ENCODE data around the gene SMIM1.

SMIM1 gene

GRCh38 chr1:3772715-3773571, at the start of gene SMIM1:
SMIM1 (plus strand) TSS chr1:3772749; CDS start chr1:3775374, 2,625 bp downstream.
- no peak for DNase-seq (ENCODE audit: low read depth in 2 of 2)

GRCh38 chr1:3722846-3723245, 49.7 kb upstream of the SMIM1 start:
- no peak for DNase-seq (ENCODE audit: low read depth in 2 of 2)

GRCh38 chr1:3724416-3725030, 48.0 kb upstream of the SMIM1 start:
- peak; percentile 49 to 75 for DNase-seq (ENCODE audit: low read depth in 2 of 2)

GRCh38 chr1:3725366-3725765, 47.2 kb upstream of the SMIM1 start:
- no peak for DNase-seq (ENCODE audit: low read depth in 2 of 2)

- DNase-seq (ENCODE audit: low read depth in 2 of 2), result no peak
Observed at GRCh38 chr1:3727042-3727824, 45.3 kb upstream of the SMIM1 start.

GRCh38 chr1:3727825-3728776, 44.4 kb upstream of the SMIM1 start:
- no peak for DNase-seq (ENCODE audit: low read depth in 2 of 2)

GRCh38 chr1:3729594-3730542, 42.7 kb upstream of the SMIM1 start:
- DNase-seq (ENCODE audit: low read depth in 2 of 2), result no peak

- no peak for DNase-seq (ENCODE audit: low read depth in 2 of 2)
Observed at GRCh38 chr1:3730543-3731247, 41.9 kb upstream of the SMIM1 start.

- DNase-seq (ENCODE audit: low read depth in 2 of 2), result no peak
Observed at GRCh38 chr1:3731583-3732433, 40.7 kb upstream of the SMIM1 start.

- DNase-seq (ENCODE audit: low read depth in 2 of 2), result no peak
Observed at GRCh38 chr1:3732434-3733093, 40.0 kb upstream of the SMIM1 start.

- DNase-seq (ENCODE audit: low read depth in 2 of 2), result no peak
Observed at GRCh38 chr1:3733094-3733882, 39.3 kb upstream of the SMIM1 start.

GRCh38 chr1:3733883-3734589, 38.5 kb upstream of the SMIM1 start:
- no peak for DNase-seq (ENCODE audit: low read depth in 2 of 2)

- DNase-seq (ENCODE audit: low read depth in 2 of 2), result no peak
Observed at GRCh38 chr1:3734602-3735001, 37.9 kb upstream of the SMIM1 start.

- no peak for DNase-seq (ENCODE audit: low read depth in 2 of 2)
Observed at GRCh38 chr1:3735027-3735681, 37.4 kb upstream of the SMIM1 start.

GRCh38 chr1:3735688-3736087, 36.9 kb upstream of the SMIM1 start:
- DNase-seq (ENCODE audit: low read depth in 2 of 2), result no peak

GRCh38 chr1:3736131-3736561, 36.4 kb upstream of the SMIM1 start:
- DNase-seq (ENCODE audit: low read depth in 2 of 2), result no peak

All from stimulated activated CD4-positive, alpha-beta T cell treated with anti-CD3 and anti-CD28 coated beads, Interleukin-1b, Interleukin-23, amount 100 ng/mL, for 1 hour (primary cell).